Cardiac septum (tissue), 1 donor: ENCODE measurements around the gene ELOVL6. TPM values are rescaled to one million over a fixed set of nuclear protein-coding genes. Genes with fewer than 3 reads are reported as not detected.
"Not testable (repeated sequence)": the region's sequence is repeated elsewhere in the genome, so short reads cannot be mapped to it uniquely, and the experiment has no call there.

Experiments
- DNase-seq: peaks from one replicate; pipeline ENCODE4 v3.0.0-alpha.2; 2020; ENCODE audit warnings: low spot score
- intact Hi-C: fragments of 100-400 bp; cut with DNase I; formaldehyde crosslinking; loops from one replicate; pipeline ENCODE4 v1.14.0; 2022
- total RNA-seq: library from RNA; stranded (reverse); fragmentation: NEBNext Ultra II Directional; extraction: Animal tissue kit (Norgen Biotek cat#: 25700); gene quantifications from one replicate; pipeline ENCODE4 v1.2.1, GENCODE V29; 2021
- donor health status: DM: no; HTN: no; CAD: no.

Gene ELOVL6
- total RNA-seq, 1 donor from 2014 or later: 2.4 TPM

- intact Hi-C loops: no loop called here
Observed at GRCh38 chr4:110092646-110093045, 105.8 kb downstream of the ELOVL6 start.

DNA sequence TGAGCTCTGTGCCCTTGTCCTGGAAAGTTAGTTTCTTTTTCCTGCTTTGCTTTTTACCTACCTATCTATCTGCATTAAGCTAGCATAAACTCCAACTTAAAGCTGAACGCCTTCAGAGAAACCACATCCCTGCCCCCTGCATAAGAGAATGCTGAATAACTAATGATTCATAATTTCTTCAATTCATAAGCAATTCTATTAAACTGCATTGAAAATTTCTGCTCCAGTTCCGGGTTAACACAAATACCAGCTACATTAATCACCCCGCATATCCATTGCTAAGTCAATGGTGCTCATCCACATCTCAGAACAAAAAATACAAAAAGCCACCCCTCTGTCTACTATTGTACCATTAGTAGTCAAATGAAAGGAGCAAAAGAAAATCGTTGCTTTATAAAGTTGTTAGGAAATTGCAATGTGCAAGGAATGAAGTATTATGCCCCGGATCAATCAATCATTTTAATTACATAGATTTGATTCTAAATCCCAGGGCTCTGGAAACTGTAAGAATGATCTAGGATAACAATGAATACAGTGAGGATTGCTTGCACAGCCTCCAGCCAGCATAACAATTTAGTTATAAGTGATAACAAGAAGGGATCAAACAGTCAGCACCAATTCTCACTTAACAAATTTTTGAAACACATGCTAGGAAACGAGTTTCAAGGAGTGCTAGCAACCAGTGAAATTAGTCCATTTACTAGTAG, 106.8 kb downstream of the ELOVL6 start:
- intact Hi-C loops: no loop called here
- no peak for DNase-seq

More at GRCh38 chr4:110092646-110093045, 105.8 kb downstream of the ELOVL6 start:
- no peak for DNase-seq

GRCh38 chr4:110088670-110089069, 109.7 kb downstream of the ELOVL6 start:
- intact Hi-C loops: no loop called here
- DNase-seq: no peak

GRCh38 chr4:110087070-110087708, 111.2 kb downstream of the ELOVL6 start:
- intact Hi-C loops: no loop called here
- DNase-seq: no peak

GRCh38 chr4:110085131-110085530, 113.3 kb downstream of the ELOVL6 start:
- DNase-seq: no peak
- intact Hi-C loops: no loop called here

DNA sequence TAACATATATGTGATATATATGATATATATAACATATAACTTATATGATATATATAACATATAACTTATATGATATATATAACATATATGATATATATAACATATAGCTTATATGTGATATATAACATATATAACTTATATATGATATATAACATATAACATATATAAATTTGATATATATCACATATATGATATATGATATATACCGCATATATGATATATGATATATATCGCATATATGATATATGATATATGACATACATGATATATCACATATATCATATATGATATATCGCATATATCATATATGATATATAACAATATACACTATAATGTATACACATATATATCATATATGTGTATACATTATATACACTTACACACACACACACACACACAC, 114.3 kb downstream of the ELOVL6 start:
- intact Hi-C loops: no loop called here
- no peak for DNase-seq

- intact Hi-C loops, DNase-seq: not testable (repeated sequence)
Observed at GRCh38 chr4:110078148-110078547, 120.3 kb downstream of the ELOVL6 start.

GRCh38 chr4:110076828-110077227, 121.6 kb downstream of the ELOVL6 start:
- DNase-seq, intact Hi-C loops: not testable (repeated sequence)

DNA sequence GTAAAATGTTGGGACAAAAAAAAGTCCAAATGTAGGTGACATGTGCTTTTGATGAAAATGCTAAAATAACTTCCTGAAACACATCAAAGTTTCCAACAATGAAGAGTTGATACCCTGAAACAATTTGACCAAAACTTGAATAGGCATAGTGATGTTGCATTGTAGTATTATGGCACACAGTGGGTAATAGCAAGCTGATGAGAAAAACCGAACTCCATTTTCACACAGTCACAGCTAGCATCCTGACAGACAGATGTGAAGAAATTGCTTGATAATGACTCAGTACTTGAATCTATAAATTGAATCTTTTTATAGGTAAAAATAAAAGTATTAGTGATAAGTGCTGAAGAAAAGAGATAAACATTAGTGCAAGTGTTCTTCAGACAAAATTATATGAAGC, 122.5 kb downstream of the ELOVL6 start:
- intact Hi-C loops: no loop called here

DNA sequence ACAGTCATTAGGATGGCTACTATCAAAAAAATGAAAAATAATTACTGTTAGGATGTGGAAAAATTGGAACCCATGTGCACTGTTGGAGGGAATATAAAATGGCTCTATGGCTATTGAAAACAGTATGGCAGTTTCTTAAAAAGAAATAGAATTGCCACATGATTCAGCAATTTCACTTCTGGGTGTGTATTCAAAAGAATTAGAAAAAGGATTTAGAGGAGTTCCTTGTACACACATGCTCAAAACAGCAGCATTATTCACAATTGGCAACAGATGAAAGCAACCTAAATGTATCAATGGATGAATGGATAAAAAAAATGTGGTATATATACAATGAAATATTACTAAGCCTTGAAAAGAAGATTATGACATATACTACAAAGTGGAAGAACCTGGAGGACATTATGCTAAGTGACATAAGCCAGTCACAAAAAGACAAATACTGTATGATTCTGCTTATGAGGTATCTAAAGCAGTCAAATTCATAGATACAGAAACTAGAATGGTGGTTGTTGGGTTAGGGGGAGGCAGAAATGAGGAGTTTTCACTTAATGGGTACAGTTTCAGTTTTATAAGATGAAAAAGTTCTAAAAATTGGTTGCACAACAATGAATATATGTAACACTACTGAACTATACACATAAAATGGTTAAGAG, 123.2 kb downstream of the ELOVL6 start:
- no peak for DNase-seq
- intact Hi-C loops: no loop called here

More for the DNA sequence above, 122.5 kb downstream of the ELOVL6 start:
- no peak for DNase-seq

- DNase-seq: no peak
- intact Hi-C loops: no loop called here
Observed at GRCh38 chr4:110074570-110074969, 123.8 kb downstream of the ELOVL6 start.

DNA sequence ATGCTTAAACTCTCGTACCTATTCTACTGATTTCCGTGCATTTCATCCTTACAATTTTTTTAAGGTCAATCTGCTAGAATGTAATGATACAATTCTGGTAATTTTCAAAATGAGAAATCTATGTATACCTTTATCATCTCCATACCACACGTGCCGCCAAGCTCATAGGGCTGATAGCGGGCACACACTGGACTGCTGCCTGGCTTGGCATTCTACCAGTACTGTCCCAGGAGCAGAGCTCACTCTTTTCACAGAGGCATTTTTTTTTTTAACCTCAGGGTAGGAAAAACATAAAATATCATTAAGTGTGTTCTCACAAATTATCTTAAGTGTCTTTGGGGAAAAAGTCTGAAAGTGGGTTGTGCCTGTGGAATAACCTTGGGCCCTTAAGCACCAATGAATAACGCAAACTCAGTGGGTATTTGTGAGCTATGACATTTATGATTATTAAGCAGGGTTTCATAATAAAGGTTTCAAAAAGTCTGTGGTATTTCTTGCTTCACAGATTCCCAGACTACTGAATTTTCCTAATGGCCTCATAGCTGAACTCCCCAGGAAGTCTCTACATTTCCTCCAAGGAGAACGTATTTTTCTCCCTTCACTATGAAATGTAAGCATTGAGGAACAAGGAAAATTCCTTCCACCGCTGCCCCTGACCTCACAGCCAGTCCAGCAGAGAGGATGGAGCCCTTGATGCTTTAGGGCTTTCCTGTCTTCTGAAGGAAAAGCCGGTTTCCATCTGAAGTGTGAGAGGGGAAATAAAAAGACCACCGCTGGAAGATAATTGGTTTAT, 125.2 kb downstream of the ELOVL6 start:
- intact Hi-C loops: no loop called here
- no peak for DNase-seq

DNA sequence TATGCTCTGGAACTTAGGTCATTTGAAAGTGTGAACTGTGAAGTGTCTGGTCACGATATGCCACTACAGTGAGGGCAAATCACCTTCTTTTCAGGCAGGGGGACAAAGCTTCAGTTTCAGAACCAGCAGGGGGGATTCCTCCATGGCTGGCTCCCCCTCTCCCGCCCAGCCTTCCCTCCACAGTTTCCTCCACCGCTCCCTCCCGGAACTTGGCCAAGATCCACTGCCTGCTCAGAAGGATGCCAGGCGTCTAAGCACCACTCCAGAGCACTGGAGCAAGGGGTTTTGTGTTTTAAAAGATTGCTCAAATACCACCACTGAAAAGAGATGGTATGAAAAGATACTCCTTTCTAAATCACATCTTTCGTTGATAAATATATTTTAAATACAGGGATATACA, 126.9 kb downstream of the ELOVL6 start:
- intact Hi-C loops: no loop called here
- no peak for DNase-seq

DNA sequence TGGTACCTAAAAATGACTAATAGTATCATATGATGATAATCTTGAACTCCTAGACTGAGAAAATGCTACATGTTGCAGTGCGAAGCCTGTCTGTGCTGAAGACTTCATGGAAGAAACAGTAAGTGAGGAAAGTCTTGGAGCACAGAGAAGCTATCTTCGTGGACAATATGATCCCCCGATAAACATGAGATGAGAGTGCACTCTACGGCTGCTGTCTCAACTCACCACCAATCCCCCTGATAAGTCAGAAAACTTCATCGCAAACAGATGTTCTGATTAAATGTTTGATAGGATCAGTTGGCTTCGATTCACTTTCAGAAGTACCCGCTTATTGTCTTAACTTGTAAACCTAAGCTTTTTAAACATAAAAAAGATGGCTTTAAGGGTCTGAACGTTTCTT, 130.2 kb downstream of the ELOVL6 start:
- intact Hi-C loops: no loop called here
- no peak for DNase-seq

DNA sequence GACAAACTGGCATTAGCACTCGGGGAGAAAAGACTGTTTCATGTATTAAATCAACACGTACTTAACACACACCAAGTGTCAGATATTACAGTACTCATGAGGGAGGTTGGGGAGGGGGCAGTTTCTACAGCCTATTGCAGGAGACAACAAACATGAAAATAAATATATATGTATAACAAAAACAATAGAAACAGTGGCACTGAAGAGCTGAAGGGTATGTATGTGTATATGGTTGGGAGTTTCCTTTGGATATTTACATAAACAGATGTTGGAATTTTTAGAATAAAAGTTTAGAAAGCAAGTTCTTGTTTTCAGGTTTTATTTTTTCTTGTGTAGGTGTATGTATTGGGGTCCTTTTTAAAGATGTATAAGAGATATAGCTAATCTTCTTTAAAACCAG, 133.5 kb downstream of the ELOVL6 start:
- intact Hi-C loops: no loop called here
- no peak for DNase-seq

GRCh38 chr4:110064295-110064694, 134.1 kb downstream of the ELOVL6 start:
- intact Hi-C loops: no loop called here
- DNase-seq: no peak

GRCh38 chr4:110062166-110062565, 136.2 kb downstream of the ELOVL6 start:
- intact Hi-C loops: no loop called here
- no peak for DNase-seq

DNA sequence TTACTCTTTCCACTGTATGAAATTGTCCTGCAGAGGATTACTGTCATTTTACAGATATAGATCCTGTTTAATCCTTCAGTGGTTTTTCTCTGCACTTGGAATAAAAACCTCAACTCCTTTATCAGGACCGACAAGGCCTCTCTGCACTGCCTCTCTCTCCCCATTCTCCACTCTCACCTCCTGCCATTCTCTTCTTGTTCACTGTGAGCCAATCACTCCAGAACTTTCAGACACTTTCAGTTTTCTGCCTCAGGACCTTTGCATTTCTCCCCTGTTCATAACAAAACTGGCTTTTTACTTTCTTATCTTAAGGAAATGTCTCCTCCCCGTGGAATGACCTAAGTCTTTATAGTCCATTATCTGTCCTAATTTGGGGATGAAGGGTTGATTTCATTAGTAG, 137.3 kb downstream of the ELOVL6 start:
- intact Hi-C loops: no loop called here
- no peak for DNase-seq

DNA sequence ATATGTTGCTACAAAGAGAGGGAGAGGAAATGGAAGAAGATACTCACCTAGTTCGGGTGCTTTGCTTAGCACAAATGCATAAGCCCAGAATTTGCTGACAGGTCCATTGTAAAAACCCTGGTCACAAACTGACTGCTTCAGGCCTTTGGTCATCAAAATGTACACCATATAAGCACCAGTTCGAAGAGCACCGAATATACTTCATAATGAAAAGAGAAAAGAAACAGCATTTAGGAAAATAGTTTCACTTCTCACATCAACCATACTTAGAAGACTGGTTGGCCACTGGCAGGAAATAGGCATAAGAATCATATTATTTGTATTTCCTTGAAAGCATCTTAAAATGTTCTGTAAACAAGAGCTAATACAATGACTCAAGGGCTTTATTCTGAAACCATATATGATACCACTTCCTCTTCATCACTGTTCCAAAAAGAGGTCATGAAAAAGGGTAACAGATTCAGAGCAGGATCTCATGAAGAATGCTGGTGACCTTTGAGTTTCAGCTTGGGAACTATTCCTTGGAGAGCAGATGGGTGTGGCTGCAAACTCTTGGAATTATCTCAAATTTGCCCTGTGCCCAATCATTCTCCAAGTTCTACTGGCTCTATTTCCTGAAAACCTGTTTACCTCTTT, 138.7 kb downstream of the ELOVL6 start:
- intact Hi-C loops: no loop called here

GRCh38 chr4:110058677-110059076, 139.7 kb downstream of the ELOVL6 start:
- no peak for DNase-seq

More for the DNA sequence above, 138.7 kb downstream of the ELOVL6 start:
- no peak for DNase-seq

More at GRCh38 chr4:110058677-110059076, 139.7 kb downstream of the ELOVL6 start:
- intact Hi-C loops: no loop called here
